Measurements from ENCODE around the gene MAP7.

DNA sequence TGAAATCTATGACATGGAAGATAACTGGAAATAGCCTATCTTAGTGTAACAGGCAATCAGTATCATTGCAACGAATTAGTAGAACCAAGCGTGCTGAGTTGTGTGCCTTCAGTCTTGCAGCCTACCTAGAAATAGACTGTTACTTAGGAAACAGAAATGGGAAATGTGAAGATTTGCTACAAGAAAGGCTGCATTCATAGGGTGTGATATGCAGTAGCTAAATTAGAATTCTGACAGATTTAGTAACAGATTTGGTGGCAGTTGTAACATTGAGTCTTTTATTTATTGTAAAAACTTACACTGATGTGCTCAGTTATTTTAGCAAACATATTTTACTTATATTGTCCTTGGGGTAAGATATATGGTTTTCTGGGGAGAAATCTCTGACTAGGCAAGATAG lies 56.2 kb downstream of the MAP7 start:
- TF ChIP-seq GATA3 (IDR thresholded peaks at IDR 0.05; ENCODE audit: low read depth, low read length), result no peak
- no peak for TF ChIP-seq GATA2 (IDR thresholded peaks at IDR 0.05; ENCODE audit: low read depth, low read length)
